ENCODE results near the gene PCBP4.

DNA sequence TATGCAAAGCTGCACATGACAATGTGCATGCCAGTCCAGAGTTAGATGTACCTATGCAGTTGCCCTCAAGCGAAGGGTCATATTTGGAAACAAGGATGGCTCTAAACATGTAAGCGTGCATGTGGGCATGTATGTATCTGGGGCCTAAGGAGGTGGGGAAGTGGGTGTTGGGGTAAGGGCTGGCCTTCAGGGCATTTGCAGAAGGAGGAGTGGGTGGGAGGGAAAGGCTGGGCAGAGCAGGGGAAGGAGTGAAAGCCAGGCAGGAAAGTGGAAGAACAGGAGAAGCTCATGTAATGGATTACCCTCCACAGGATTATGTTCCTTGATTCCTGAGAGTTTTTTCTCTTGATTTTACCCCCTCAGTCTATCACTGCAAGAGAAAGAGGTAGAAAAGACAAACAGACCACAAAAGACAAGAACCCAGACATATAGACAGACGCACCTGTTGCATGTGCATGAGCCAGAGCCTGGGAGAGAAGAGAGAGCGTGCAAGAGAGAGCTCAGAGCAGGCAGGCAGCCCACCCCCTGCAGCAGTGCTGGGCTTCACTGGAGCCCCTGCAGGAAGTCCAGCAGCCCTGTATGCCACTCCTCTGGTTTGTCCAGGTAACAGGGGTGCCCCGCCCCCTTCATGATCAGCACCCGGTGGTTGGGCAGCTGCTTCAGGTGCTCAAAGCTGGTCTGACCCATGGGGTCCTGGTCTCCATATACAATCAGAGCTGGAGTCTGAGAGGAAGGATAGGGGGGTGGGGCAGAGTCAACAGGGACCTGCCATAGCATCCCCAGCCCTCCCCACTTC lies 1.8 kb upstream of the PCBP4 start:
- TF ChIP-seq, protein P1, sequence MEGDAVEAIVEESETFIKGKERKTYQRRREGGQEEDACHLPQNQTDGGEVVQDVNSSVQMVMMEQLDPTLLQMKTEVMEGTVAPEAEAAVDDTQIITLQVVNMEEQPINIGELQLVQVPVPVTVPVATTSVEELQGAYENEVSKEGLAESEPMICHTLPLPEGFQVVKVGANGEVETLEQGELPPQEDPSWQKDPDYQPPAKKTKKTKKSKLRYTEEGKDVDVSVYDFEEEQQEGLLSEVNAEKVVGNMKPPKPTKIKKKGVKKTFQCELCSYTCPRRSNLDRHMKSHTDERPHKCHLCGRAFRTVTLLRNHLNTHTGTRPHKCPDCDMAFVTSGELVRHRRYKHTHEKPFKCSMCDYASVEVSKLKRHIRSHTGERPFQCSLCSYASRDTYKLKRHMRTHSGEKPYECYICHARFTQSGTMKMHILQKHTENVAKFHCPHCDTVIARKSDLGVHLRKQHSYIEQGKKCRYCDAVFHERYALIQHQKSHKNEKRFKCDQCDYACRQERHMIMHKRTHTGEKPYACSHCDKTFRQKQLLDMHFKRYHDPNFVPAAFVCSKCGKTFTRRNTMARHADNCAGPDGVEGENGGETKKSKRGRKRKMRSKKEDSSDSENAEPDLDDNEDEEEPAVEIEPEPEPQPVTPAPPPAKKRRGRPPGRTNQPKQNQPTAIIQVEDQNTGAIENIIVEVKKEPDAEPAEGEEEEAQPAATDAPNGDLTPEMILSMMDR (IDR thresholded peaks at IDR 0.05): no peak
- TF ChIP-seq EZH2 (IDR thresholded peaks at IDR 0.05) (no peak), EZH2phosphoT487 (IDR thresholded peaks at IDR 0.05) (no peak)

Data from neural progenitor cell (in vitro differentiated cells).